CD4-positive, alpha-beta T cell (primary cell): ENCODE results near the gene ULK4. TPM values are rescaled to one million over a fixed set of nuclear protein-coding genes. Genes with fewer than 3 reads are reported as not detected.
"Not testable (repeated sequence)": the region's sequence is repeated elsewhere in the genome, so short reads cannot be mapped to it uniquely, and the experiment has no call there.

ENCODE experiments used
- ATAC-seq: fragments of 200-7000 bp; cut with Tn5 transposase; one replicate; pipeline ENCODE4 v1.10.0; 2022; ENCODE audit warnings: mild to moderate bottlenecking; ENCODE audit not compliant: poor library complexity
- CTCF ChIA-PET: fragments of 350-600 bp; sonication (Branson Sonifier 250); formaldehyde crosslinking; loops from one replicate; lab custom pipeline; 2021; ENCODE audit warnings: antibody characterized with exemption, inconsistent platforms; lab: Charles Lee
- POLR2A ChIA-PET: fragments of 350-600 bp; sonication (Branson Sonifier 250); formaldehyde crosslinking; loops from one replicate; lab custom pipeline; 2021; ENCODE audit warnings: antibody characterized with exemption, inconsistent platforms; lab: Charles Lee
- DNase-seq, 14 experiments: peaks; one replicate each; pipeline ENCODE4 v3.0.0-alpha.2; 2013 to 2020; ENCODE audit warnings: mixed read lengths in 2 of 14
- H3K27ac ChIP-seq, 2 donors: one replicate each; pipeline versions ENCODE4 v1.5.1 to v1.7.0; 2013; ENCODE audit warnings: low read length in 2 of 2, low read depth in 1 of 2, mild to moderate bottlenecking in 1 of 2
- H3K27me3 ChIP-seq, 2 experiments: 1 replicate in 1 of 2; 2 replicates in 1 of 2; pipeline versions ENCODE4 v1.6.1 to v1.7.0; 2013; ENCODE audit warnings: low read length in 2 of 2, control low read depth in 1 of 2, mild to moderate bottlenecking in 1 of 2, moderate library complexity in 1 of 2; ENCODE audit not compliant: insufficient read depth in 2 of 2, control insufficient read depth in 1 of 2
- H3K36me3 ChIP-seq: one replicate; pipeline ENCODE4 v1.6.1; 2013; ENCODE audit warnings: low read length, control low read depth; ENCODE audit not compliant: insufficient read depth
- H3K4me1 ChIP-seq: one replicate; pipeline ENCODE4 v1.6.1; 2013; ENCODE audit warnings: low read length, control low read depth; ENCODE audit not compliant: insufficient read depth
- H3K4me3 ChIP-seq: one replicate; pipeline ENCODE4 v1.5.1; 2013; ENCODE audit warnings: mild to moderate bottlenecking, low read length, moderate library complexity
- H3K9me3 ChIP-seq, 2 experiments: 1 replicate in 1 of 2; 2 replicates in 1 of 2; pipeline versions ENCODE4 v1.6.1 to v1.7.0; 2013; ENCODE audit warnings: low read length in 2 of 2, mild to moderate bottlenecking in 2 of 2, control low read depth in 1 of 2, moderate library complexity in 1 of 2; ENCODE audit not compliant: control insufficient read depth in 1 of 2, insufficient read depth in 1 of 2
- H3K27ac Mint-ChIP-seq: one replicate; pipeline ENCODE4 v1.8.0; 2020; ENCODE audit warnings: mixed read lengths
- H3K27me3 Mint-ChIP-seq: one replicate; pipeline ENCODE4 v1.8.0; 2021; ENCODE audit warnings: mixed read lengths
- H3K36me3 Mint-ChIP-seq: one replicate; pipeline ENCODE4 v1.8.0; 2021; ENCODE audit warnings: low read depth, mixed read lengths
- H3K4me1 Mint-ChIP-seq: one replicate; pipeline ENCODE4 v1.8.0; 2021; ENCODE audit warnings: low read depth, mixed read lengths
- H3K4me3 Mint-ChIP-seq: one replicate; pipeline ENCODE4 v1.8.0; 2020; ENCODE audit warnings: mild to moderate bottlenecking, mixed read lengths
- H3K9me3 Mint-ChIP-seq: one replicate; pipeline ENCODE4 v1.8.0; 2020; ENCODE audit warnings: mixed read lengths
- intact Hi-C, 2 experiments: fragments of 100-400 bp; cut with DNase I in 1 of 2; cut with micrococcal nuclease in 1 of 2; formaldehyde crosslinking; loops; one replicate each; pipeline versions ENCODE4 v1.15.1 to v1.9.0; 2023 to 2025; cut with DNase I, micrococcal nuclease
- total RNA-seq, 174 experiments: library from RNA in 2 of 174; stranded (reverse) in 2 of 174; gene quantifications; one replicate each; pipeline ENCODE4 v1.2.3 and lab custom pipeline; 2021 to 2026
- TF ChIP-seq, protein P1 (sequence below): fragments of 200-600 bp; IDR thresholded peaks from one replicate; pipeline ENCODE4 v1.8.0; 2022; ENCODE audit warnings: antibody characterized with exemption, mild to moderate bottlenecking

Gene ULK4
- total RNA-seq, 2 experiments from 2014 or later, result 23.8 to 28.6 TPM

DNA sequence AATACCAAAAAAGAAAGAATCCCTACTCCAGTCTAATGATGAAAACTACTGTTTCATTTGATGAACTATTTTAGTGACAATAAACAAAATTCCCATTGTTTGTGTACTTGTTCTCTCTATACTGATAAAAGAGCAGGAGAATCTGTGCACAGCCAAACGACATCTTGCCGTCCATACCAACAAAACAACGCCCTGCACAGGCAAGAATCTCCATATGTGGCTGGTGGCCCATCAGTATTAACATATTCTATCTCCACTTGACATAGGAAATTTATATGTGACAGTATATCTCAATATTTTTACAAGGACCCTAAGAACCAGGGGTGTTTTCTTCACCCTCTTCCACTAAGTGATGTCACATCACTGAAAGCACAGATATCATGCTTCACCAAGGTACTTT is 279.5 kb downstream of the ULK4 start:
- Mint-ChIP-seq H3K27ac (no peak overlapping the region), H3K27me3 (no peaks in the 10 kb centered on the region), H3K36me3 (peaks cover 53% of the 10 kb centered on the region), H3K9me3 (no peaks in the 10 kb centered on the region), H3K4me3 (no peak overlapping the region), H3K4me1 (no peaks in the 10 kb centered on the region)
- H3K27ac ChIP-seq, result no peak overlapping the region
- no peak for ATAC-seq
- intact Hi-C loops, result no loop called here
- no peaks in the 10 kb centered on the region for H3K27me3 ChIP-seq
- TF ChIP-seq, protein P1, sequence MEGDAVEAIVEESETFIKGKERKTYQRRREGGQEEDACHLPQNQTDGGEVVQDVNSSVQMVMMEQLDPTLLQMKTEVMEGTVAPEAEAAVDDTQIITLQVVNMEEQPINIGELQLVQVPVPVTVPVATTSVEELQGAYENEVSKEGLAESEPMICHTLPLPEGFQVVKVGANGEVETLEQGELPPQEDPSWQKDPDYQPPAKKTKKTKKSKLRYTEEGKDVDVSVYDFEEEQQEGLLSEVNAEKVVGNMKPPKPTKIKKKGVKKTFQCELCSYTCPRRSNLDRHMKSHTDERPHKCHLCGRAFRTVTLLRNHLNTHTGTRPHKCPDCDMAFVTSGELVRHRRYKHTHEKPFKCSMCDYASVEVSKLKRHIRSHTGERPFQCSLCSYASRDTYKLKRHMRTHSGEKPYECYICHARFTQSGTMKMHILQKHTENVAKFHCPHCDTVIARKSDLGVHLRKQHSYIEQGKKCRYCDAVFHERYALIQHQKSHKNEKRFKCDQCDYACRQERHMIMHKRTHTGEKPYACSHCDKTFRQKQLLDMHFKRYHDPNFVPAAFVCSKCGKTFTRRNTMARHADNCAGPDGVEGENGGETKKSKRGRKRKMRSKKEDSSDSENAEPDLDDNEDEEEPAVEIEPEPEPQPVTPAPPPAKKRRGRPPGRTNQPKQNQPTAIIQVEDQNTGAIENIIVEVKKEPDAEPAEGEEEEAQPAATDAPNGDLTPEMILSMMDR, result no peak
- H3K4me3 ChIP-seq, result no peak overlapping the region
- POLR2A ChIA-PET, result no interaction called here
- H3K36me3 ChIP-seq, result no peaks in the 10 kb centered on the region
- DNase-seq, result no peak
- H3K4me1 ChIP-seq, result no peaks in the 10 kb centered on the region
- H3K9me3 ChIP-seq, result no peaks in the 10 kb centered on the region
- CTCF ChIA-PET, result interaction anchor here (1.3 kb wide), 1 partner anchor 17 kb away, joined by 3 read pairs; no protein-coding TSS in a partner anchor

- no peaks in the 10 kb centered on the region for H3K4me1 Mint-ChIP-seq
- Histone ChIP-seq H3K9me3 (no peaks in the 10 kb centered on the region), H3K4me3 (no peak overlapping the region), H3K36me3 (no peaks in the 10 kb centered on the region), H3K27me3 (no peaks in the 10 kb centered on the region), H3K27ac (no peak overlapping the region), H3K4me1 (no peaks in the 10 kb centered on the region)
- CTCF ChIA-PET, result no interaction called here
- TF ChIP-seq, protein P1, result no peak
- intact Hi-C loops, result no loop called here
- DNase-seq, result no peak
- POLR2A ChIA-PET, result no interaction called here
- peaks cover 53% of the 10 kb centered on the region for H3K36me3 Mint-ChIP-seq
- H3K9me3 Mint-ChIP-seq, result no peaks in the 10 kb centered on the region
- no peaks in the 10 kb centered on the region for H3K27me3 Mint-ChIP-seq
- ATAC-seq, result no peak
- H3K27ac Mint-ChIP-seq, result no peak overlapping the region
- no peak overlapping the region for H3K4me3 Mint-ChIP-seq
Measured at GRCh38 chr3:41681479-41681878, 280.4 kb downstream of the ULK4 start.

DNA sequence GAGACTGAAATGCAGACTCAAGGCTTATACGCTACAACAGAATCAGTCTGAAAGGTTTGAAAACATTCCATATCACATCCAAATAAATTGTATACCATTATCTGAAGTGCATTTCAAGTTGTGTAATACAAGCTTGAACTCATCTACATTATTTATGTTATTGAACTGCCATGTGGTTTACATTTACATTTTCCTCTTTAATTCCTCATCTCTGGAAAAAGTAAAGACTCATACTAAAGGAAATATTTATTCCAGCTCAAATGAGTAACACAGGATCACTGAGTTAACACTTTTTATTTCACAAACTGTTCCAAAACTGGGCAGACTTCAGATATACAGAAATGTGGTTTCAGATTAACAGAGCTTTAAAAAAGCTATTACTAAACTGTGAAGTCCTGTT is 282.5 kb downstream of the ULK4 start:
- intact Hi-C loops, result no loop called here
- Histone ChIP-seq H3K27ac (no peak overlapping the region), H3K36me3 (no peaks in the 10 kb centered on the region), H3K4me3 (no peak overlapping the region), H3K4me1 (no peaks in the 10 kb centered on the region), H3K27me3 (no peaks in the 10 kb centered on the region), H3K9me3 (no peaks in the 10 kb centered on the region)
- Mint-ChIP-seq H3K36me3 (peaks cover 50% of the 10 kb centered on the region), H3K4me1 (no peaks in the 10 kb centered on the region), H3K27me3 (no peaks in the 10 kb centered on the region), H3K9me3 (no peaks in the 10 kb centered on the region), H3K27ac (no peak overlapping the region), H3K4me3 (no peak overlapping the region)
- ATAC-seq, result no peak
- no peak for DNase-seq
- POLR2A ChIA-PET, result no interaction called here
- TF ChIP-seq, protein P1, result no peak
- CTCF ChIA-PET, result no interaction called here

DNA sequence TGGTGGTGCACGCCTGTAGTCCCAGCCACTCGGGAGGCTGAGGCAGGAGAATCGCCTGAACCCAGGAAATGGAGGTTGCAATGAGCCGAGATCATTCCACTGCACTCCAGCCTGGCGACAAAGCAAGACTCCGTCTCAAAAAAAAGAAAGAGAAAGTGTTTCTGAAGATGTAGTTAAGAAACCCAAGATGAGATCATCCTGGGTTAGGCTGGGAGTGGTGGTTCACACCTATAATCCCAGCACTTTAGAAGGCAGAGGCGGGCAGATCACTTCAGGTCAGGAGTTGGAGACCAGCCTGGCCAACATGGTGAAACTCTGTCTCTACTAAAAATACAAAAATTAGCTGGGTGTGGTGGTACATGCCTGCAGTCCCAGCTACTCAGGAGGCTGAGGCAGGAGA is 286.8 kb downstream of the ULK4 start:
- H3K27ac ChIP-seq, DNase-seq, H3K4me3 Mint-ChIP-seq, H3K9me3 ChIP-seq, H3K27me3 Mint-ChIP-seq, H3K27me3 ChIP-seq, H3K4me3 ChIP-seq, ATAC-seq, CTCF ChIA-PET, H3K4me1 ChIP-seq, intact Hi-C loops, H3K36me3 ChIP-seq, POLR2A ChIA-PET, H3K27ac Mint-ChIP-seq, H3K4me1 Mint-ChIP-seq: not testable (repeated sequence)
- peaks cover 36% of the 10 kb centered on the region for H3K36me3 Mint-ChIP-seq
- H3K9me3 Mint-ChIP-seq, result peaks cover 10% of the 10 kb centered on the region
